DMS 273 treated with DMSO at 0.1 percent for 48 hours (cell line): ENCODE results near the gene HSPB3.
"Not testable (repeated sequence)": the region's sequence is repeated elsewhere in the genome, so short reads cannot be mapped to it uniquely, and the experiment has no call there.

Experiments
- DNase-seq: peaks from one replicate; lab custom pipeline; 2025; lab: John Stamatoyannopoulos, UW

The HSPB3 gene

GRCh38 chr5:54455413-54456157, at the start of gene HSPB3:
TSS of gene HSPB3 (plus strand) at chr5:54455699. CDS start at chr5:54455790, 91 bp downstream.
- no peak for DNase-seq

- DNase-seq, result no peak
These were observed 44.3 kb upstream of the HSPB3 start for GRCh38 chr5:54411176-54411575.

- no peak for DNase-seq
These were observed 42.6 kb upstream of the HSPB3 start for GRCh38 chr5:54412913-54413312.

GRCh38 chr5:54415147-54415546, 40.4 kb upstream of the HSPB3 start:
- DNase-seq, result no peak

GRCh38 chr5:54415896-54416601, 39.5 kb upstream of the HSPB3 start:
- DNase-seq, result no peak

- peak; percentile 44 for DNase-seq
These were observed 35.7 kb upstream of the HSPB3 start for GRCh38 chr5:54419573-54420423.

GRCh38 chr5:54420511-54420910, 35.0 kb upstream of the HSPB3 start:
- not testable (repeated sequence) for DNase-seq

- DNase-seq, result no peak
These were observed 33.5 kb upstream of the HSPB3 start for GRCh38 chr5:54421976-54422375.

GRCh38 chr5:54425258-54425657, 30.2 kb upstream of the HSPB3 start:
- DNase-seq, result no peak

- DNase-seq, result no peak
These were observed 29.3 kb upstream of the HSPB3 start for GRCh38 chr5:54426209-54426608.

GRCh38 chr5:54434650-54435049, 20.8 kb upstream of the HSPB3 start:
- DNase-seq, result not testable (repeated sequence)

- no peak for DNase-seq
These were observed 16.7 kb upstream of the HSPB3 start for GRCh38 chr5:54438620-54439389.

- no peak for DNase-seq
These were observed 15.0 kb upstream of the HSPB3 start for GRCh38 chr5:54440456-54440893.

- DNase-seq, result no peak
These were observed 13.2 kb upstream of the HSPB3 start for GRCh38 chr5:54442271-54442670.

GRCh38 chr5:54443270-54443669, 12.2 kb upstream of the HSPB3 start:
- peak; percentile 7 for DNase-seq

GRCh38 chr5:54445691-54446378, 9.7 kb upstream of the HSPB3 start:
- DNase-seq, result no peak

GRCh38 chr5:54446379-54446732, 9.1 kb upstream of the HSPB3 start:
- DNase-seq, result no peak

- DNase-seq, result no peak
These were observed 5.6 kb upstream of the HSPB3 start for GRCh38 chr5:54449923-54450322.

- DNase-seq, result no peak
These were observed 5.0 kb upstream of the HSPB3 start for GRCh38 chr5:54450542-54450941.

GRCh38 chr5:54453046-54453445, 2.5 kb upstream of the HSPB3 start:
- DNase-seq, result no peak

GRCh38 chr5:54454602-54455001, 897 bp upstream of the HSPB3 start:
- DNase-seq, result no peak
